Upper lobe of left lung (tissue), 6 donors: ENCODE data around the gene TARS3. TPM values are rescaled to one million over a fixed set of nuclear protein-coding genes. Genes with fewer than 3 reads are reported as not detected.

Experiments
- ATAC-seq, 2 donors: fragments of 200-7000 bp; cut with Tn5 transposase; one replicate each; pipeline ENCODE4 v1.9.1; 2022; ENCODE audit warnings: mild to moderate bottlenecking in 2 of 2, moderate library complexity in 2 of 2; ENCODE audit not compliant: low FRiP score in 2 of 2
- DNase-seq, 2 donors: peaks; one replicate each; pipeline ENCODE4 v3.0.0-alpha.2; 2019 to 2020
- H3K27ac ChIP-seq, 4 donors: fragments of 200-600 bp; sonication (generic); one replicate each; pipeline ENCODE4 v1.5.1; 2016 to 2019
- H3K27me3 ChIP-seq, 4 donors: fragments of 200-600 bp; sonication (generic); one replicate each; pipeline ENCODE4 v1.5.1; 2017 to 2019
- H3K36me3 ChIP-seq, 4 donors: fragments of 200-600 bp; sonication (generic); one replicate each; pipeline ENCODE4 v1.5.1; 2016 to 2019
- H3K4me1 ChIP-seq, 4 donors: fragments of 200-600 bp; sonication (generic); one replicate each; pipeline ENCODE4 v1.5.1; 2018 to 2019
- H3K4me3 ChIP-seq, 4 donors: fragments of 200-600 bp; sonication (generic); one replicate each; pipeline ENCODE4 v1.5.1; 2017 to 2019; ENCODE audit warnings: mild to moderate bottlenecking in 2 of 4, moderate library complexity in 1 of 4
- H3K9me3 ChIP-seq, 4 donors: fragments of 200-600 bp; sonication (generic); one replicate each; pipeline ENCODE4 v1.5.1; 2018 to 2019
- CTCF ChIP-seq, 6 experiments: fragments of 450-650 bp in 4 of 6; fragments of 200-600 bp in 2 of 6; sonication (generic) in 2 of 6; IDR thresholded peaks; one replicate each; pipeline ENCODE4 v1.5.1; 2016 to 2019; ENCODE audit warnings: antibody characterized with exemption in 6 of 6
- EP300 ChIP-seq, 4 donors: sonication (generic); formaldehyde crosslinking; IDR thresholded peaks; one replicate each; pipeline ENCODE4 v1.5.1; 2017; ENCODE audit warnings: antibody characterized with exemption in 4 of 4, control low read depth in 2 of 4
- POLR2A ChIP-seq, 4 donors: fragments of 450-650 bp; IDR thresholded peaks; one replicate each; pipeline ENCODE4 v1.5.1; 2016 to 2017; ENCODE audit warnings: antibody characterized with exemption in 4 of 4, mild to moderate bottlenecking in 2 of 4
- POLR2AphosphoS5 ChIP-seq, 2 donors: sonication (generic); formaldehyde crosslinking; IDR thresholded peaks; one replicate each; pipeline ENCODE4 v1.5.1; 2017; ENCODE audit warnings: antibody characterized with exemption in 2 of 2
- WGBS, 2 donors: methylation state at CpG; one replicate each; pipeline ENCODE4 v1.1.5; 2017 to 2018; 5-methylcytosine and 5-hydroxymethylcytosine counted together
- total RNA-seq, 6 donors: library from RNA; depleted of rRNA in 4 of 6; stranded (reverse); fragments of >200 nt in 4 of 6; gene quantifications; one replicate each; pipeline versions ENCODE4 v1.1.0 to v1.2.1, GENCODE V29; 2016 to 2021
- donor health status: DM: no; HTN: no; CAD: no; lungs with moderate emphysema.
- donor health status: DM: no; HTN: yes; CAD: no; lungs with severe emphysema.

Gene TARS3
- total RNA-seq, 6 donors from 2014 or later: 8.7 to 45.1 (median 13.9) TPM

GRCh38 chr15:101692801-101693598 is 31.3 kb downstream of the TARS3 start:
- TF ChIP-seq CTCF (IDR thresholded peaks at IDR 0.05) (no peak), POLR2A (IDR thresholded peaks at IDR 0.05) (no peak), POLR2AphosphoS5 (IDR thresholded peaks at IDR 0.05) (no peak)
- 87 to 91% methylated on average over 4 of the region's 4 CpGs for whole genome bisulfite sequencing, 2 donors
- DNase-seq (no peak), ATAC-seq (no peak)
- H3K9me3 ChIP-seq: no peaks in the 10 kb centered on the region
- H3K4me1 ChIP-seq: no peaks in the 10 kb centered on the region
- no peak overlapping the region for H3K4me3 ChIP-seq
- peaks cover 6 to 50% (median 19%) of the 10 kb centered on the region in 4 donors for H3K36me3 ChIP-seq
- no peaks in the 10 kb centered on the region for H3K27me3 ChIP-seq
- no peak overlapping the region for H3K27ac ChIP-seq

- TF ChIP-seq POLR2AphosphoS5 (IDR thresholded peaks at IDR 0.05): no peak
- H3K4me1 ChIP-seq: no peaks in the 10 kb centered on the region
- 96 to 98% methylated on average over 6 of the region's 6 CpGs for WGBS, 2 donors
- H3K4me3 ChIP-seq: no peak overlapping the region
- ATAC-seq (no peak), DNase-seq (no peak)
- H3K36me3 ChIP-seq: peaks cover 4 to 27% (median 5%) of the 10 kb centered on the region in 4 donors
- no peak overlapping the region for H3K27ac ChIP-seq
- H3K9me3 ChIP-seq: no peaks in the 10 kb centered on the region
- no peaks in the 10 kb centered on the region for H3K27me3 ChIP-seq
These were observed 34.4 kb downstream of the TARS3 start for GRCh38 chr15:101689901-101690300.

DNA sequence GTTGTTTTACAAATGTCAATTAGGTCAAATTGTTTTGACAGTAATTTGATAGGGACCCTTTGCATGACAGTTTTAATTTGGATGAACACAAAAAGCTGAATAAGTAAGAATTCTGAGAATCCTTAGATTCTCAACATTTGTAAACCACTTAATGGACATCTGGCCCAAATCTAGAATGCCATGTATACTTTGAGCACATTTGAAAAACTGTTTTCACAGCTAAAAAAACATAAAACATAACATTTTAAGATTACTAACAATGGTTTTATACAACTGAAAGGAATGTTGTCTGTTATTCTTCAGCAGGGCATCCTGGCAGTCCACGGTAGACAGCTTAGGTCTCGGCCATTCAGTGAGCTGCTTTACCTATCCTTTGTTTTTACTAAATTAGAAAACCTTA is 37.6 kb downstream of the TARS3 start:
- peaks cover 0 to 28% (median 4%) of the 10 kb centered on the region in 4 donors for H3K36me3 ChIP-seq
- no peak overlapping the region for H3K27ac ChIP-seq
- H3K4me1 ChIP-seq: no peaks in the 10 kb centered on the region
- no peaks in the 10 kb centered on the region for H3K9me3 ChIP-seq
- no peak overlapping the region for H3K4me3 ChIP-seq
- no peaks in the 10 kb centered on the region for H3K27me3 ChIP-seq
- WGBS, 2 donors: 95% methylated on average over 2 of the region's 2 CpGs
- ATAC-seq (no peak), DNase-seq (no peak)
- TF ChIP-seq POLR2A (IDR thresholded peaks at IDR 0.05) (no peak), CTCF (IDR thresholded peaks at IDR 0.05) (no peak), EP300 (IDR thresholded peaks at IDR 0.05) (no peak), POLR2AphosphoS5 (IDR thresholded peaks at IDR 0.05) (no peak)

DNA sequence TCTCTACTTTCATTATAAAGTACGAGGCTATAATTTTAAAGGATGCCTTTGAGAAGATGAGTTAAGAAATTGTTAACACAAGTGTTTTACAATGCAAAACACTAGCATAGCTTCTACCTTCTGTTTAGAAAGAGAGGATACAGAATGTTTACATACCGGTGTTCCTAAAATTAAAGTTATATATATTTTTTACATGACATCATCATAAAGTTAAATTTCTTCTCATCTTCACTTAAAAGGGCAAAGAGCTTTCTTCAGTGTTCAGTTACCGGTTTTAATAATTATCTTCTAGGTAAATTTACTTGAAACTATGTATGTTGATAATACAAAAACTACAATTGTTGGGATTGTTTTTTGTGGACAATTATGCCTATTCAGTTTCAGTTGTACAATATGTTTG is 39.4 kb downstream of the TARS3 start:
- no peaks in the 10 kb centered on the region for H3K27me3 ChIP-seq
- no peak overlapping the region for H3K27ac ChIP-seq
- DNase-seq: no peak
- H3K9me3 ChIP-seq: no peaks in the 10 kb centered on the region
- TF ChIP-seq POLR2A (IDR thresholded peaks at IDR 0.05) (no peak), EP300 (IDR thresholded peaks at IDR 0.05) (no peak), POLR2AphosphoS5 (IDR thresholded peaks at IDR 0.05) (no peak), CTCF (IDR thresholded peaks at IDR 0.05) (no peak)
- WGBS, 2 donors: 91 to 94% methylated on average over 3 of the region's 3 CpGs
- peaks cover 0 to 31% (median 4%) of the 10 kb centered on the region in 4 donors for H3K36me3 ChIP-seq
- no peak overlapping the region for H3K4me3 ChIP-seq
- no peaks in the 10 kb centered on the region for H3K4me1 ChIP-seq
- no peak for ATAC-seq

- ATAC-seq: no peak
- DNase-seq: no peak
- WGBS, 2 donors: 73 to 86% methylated on average over 1 of the region's 1 CpG
These were observed 39.9 kb downstream of the TARS3 start for GRCh38 chr15:101684384-101684783.

More at GRCh38 chr15:101684384-101684783, 39.9 kb downstream of the TARS3 start:
- H3K36me3 ChIP-seq: peaks cover 0 to 30% (median 4%) of the 10 kb centered on the region in 4 donors
- H3K27me3 ChIP-seq: no peaks in the 10 kb centered on the region
- H3K9me3 ChIP-seq: no peaks in the 10 kb centered on the region
- no peak for TF ChIP-seq POLR2AphosphoS5 (IDR thresholded peaks at IDR 0.05)
- TF ChIP-seq EP300 (IDR thresholded peaks at IDR 0.05): no peak
- TF ChIP-seq POLR2A (IDR thresholded peaks at IDR 0.05): no peak
- TF ChIP-seq CTCF (IDR thresholded peaks at IDR 0.05): no peak
- no peaks in the 10 kb centered on the region for H3K4me1 ChIP-seq
- no peak overlapping the region for H3K27ac ChIP-seq
- no peak overlapping the region for H3K4me3 ChIP-seq
